Measurements from ENCODE around the gene GET3.

Gene GET3

DNA sequence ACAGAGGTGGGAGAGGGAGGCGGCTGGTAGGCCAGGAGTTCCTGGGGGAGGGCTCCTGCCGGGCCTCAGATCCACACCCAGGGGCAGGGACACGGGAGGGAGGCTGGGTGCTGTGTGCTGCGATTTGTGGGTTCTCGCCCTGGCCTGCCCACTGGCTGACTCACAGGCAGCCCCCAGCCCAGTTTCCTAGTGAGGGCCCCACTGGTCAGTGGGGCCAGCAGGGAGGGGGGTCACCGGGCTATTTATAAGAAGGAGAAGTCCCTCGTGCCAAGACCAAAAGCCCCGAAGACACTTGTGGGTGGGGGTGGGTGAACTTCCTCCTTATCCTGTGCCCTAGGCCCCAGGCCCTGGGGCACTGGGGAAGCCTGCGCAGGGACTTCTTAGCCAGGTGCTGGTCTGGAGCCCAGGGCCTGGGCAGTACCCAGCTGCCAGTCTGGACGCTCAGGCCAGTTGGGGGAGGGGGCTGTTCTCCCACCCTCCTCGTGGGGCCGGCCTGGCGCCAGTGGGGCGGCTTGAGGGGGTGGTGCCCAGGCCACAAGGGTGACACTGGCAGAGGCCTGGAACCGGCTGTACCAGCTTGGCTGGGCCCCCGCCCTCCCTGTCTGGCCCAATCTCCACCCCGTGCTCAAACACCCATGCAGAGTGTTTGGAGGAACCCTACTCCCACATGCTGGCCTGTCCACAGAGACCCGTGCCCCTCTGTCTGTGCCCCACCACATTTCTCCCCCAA lies 49.0 kb downstream of the GET3 start:
- no peak for DNase-seq
- H3K9me3 Mint-ChIP-seq: no peaks in the 10 kb centered on the region
- H3K4me3 Mint-ChIP-seq: no peak overlapping the region
- H3K36me3 Mint-ChIP-seq (ENCODE audit: low read depth): peaks cover 6% of the 10 kb centered on the region
- no peaks in the 10 kb centered on the region for H3K27me3 Mint-ChIP-seq
- H3K27ac Mint-ChIP-seq: peak overlapping the region; percentile 82
- H3K4me1 Mint-ChIP-seq (ENCODE audit: low read depth): peaks cover 40% of the 10 kb centered on the region

DNA sequence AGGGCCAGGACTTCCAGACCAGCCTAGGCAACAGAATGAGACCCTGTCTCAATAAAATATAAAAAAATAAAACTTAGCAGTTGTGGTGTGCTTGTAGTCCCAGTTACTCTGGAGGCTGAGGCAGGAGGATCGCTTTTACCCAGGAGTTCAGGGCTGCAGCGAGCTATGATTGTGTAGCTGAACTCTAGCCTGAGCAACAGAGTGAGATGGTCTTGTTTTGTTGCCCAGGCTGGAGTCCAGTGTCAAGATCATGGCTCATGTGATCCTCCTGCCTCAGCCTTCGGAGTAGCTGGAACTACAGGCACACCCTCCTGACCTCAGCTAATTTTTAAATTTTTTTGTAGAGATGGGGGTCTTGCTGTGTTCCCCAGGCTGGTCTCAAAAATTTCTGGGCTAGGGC lies 49.7 kb downstream of the GET3 start:
- H3K4me1 Mint-ChIP-seq (ENCODE audit: low read depth): peaks cover 34% of the 10 kb centered on the region
- H3K27ac Mint-ChIP-seq: peak overlapping the region; percentile 82
- no peak overlapping the region for H3K4me3 Mint-ChIP-seq
- H3K36me3 Mint-ChIP-seq (ENCODE audit: low read depth): peaks cover 10% of the 10 kb centered on the region
- H3K9me3 Mint-ChIP-seq: no peaks in the 10 kb centered on the region
- H3K27me3 Mint-ChIP-seq: no peaks in the 10 kb centered on the region
- DNase-seq: no peak

DNA sequence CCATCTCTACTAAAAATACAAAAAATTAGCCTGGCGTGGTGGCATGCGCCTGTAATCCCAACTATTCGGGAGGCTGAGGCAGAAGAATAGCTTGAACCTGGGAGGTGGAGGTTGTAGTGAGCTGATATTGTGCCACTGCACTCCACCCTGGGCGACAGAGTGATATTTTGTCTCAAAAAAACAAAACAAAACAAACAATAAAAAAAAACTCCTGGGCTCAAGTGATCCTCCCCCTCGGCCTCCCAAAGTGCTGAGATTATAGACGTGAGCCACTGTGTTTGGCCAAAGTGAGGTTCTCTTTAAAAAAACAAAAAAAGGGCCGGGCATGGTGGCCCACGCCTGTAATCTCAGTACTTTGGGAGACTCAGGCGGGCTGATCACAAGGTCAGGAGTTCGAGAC lies 50.2 kb downstream of the GET3 start:
- no peak for DNase-seq
- Mint-ChIP-seq H3K9me3 (no peaks in the 10 kb centered on the region), H3K4me3 (no peak overlapping the region), H3K36me3 (ENCODE audit: low read depth) (peaks cover 15% of the 10 kb centered on the region), H3K27ac (peak overlapping the region; percentile 42), H3K27me3 (no peaks in the 10 kb centered on the region), H3K4me1 (ENCODE audit: low read depth) (peaks cover 30% of the 10 kb centered on the region)

DNA sequence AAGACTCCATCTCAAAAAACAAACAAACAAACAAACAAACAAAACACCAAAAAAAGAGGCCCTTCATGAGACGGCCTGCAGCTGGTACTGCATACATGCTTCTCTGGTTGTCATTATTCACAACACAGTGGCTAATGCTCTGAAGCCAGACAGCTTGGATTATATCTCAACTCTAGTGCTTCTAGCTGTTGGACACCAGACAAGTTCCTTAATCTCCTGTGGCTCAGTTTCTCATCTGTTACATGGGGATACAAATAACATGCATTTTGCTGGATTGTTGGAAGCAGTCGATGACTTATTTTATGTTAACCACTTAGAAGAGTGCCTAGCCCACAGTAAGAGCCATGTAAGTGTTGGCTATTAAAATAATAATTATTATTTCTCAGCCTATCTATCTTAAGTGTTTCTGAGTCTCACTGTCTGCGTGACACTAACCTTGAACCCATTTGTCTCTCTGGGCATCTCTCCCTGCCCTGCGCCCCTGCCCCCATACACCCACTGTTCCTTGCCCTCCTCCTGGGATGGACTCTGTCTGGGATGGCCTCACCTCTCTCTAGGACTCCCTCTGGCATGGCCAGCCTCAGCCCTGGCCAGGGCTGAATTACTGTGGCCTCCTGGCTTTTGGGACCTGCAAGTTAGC lies 50.9 kb downstream of the GET3 start:
- H3K4me1 Mint-ChIP-seq (ENCODE audit: low read depth): peaks cover 27% of the 10 kb centered on the region
- no peak for DNase-seq
- peak overlapping the region; percentile 83 for H3K4me3 Mint-ChIP-seq
- peaks cover 22% of the 10 kb centered on the region for H3K36me3 Mint-ChIP-seq (ENCODE audit: low read depth)
- H3K27ac Mint-ChIP-seq: peak overlapping the region; percentile 97
- no peaks in the 10 kb centered on the region for H3K27me3 Mint-ChIP-seq
- no peaks in the 10 kb centered on the region for H3K9me3 Mint-ChIP-seq

DNA sequence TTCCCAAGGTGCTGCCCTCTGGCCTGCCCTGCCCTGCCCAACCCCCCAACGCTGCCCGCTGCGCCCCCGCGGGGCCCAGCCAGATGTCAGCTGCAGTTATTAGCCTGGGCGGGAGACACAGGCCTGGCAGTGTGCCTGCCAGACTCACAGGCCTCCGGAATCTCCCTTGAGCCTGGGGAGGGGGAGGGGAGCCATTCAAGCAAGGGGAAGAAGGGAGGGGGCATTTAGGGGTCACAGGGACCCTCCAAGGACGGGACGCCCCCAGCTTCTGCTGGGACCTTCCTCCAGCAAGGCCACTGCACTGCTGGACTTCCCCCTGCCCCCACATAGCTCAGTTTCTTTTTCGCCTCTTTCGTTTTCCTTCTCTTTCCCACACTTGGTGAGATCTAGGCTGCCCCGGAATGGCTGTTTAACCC lies 51.4 kb downstream of the GET3 start:
- peak; percentile 69 for DNase-seq
- H3K27me3 Mint-ChIP-seq: no peaks in the 10 kb centered on the region

DNA sequence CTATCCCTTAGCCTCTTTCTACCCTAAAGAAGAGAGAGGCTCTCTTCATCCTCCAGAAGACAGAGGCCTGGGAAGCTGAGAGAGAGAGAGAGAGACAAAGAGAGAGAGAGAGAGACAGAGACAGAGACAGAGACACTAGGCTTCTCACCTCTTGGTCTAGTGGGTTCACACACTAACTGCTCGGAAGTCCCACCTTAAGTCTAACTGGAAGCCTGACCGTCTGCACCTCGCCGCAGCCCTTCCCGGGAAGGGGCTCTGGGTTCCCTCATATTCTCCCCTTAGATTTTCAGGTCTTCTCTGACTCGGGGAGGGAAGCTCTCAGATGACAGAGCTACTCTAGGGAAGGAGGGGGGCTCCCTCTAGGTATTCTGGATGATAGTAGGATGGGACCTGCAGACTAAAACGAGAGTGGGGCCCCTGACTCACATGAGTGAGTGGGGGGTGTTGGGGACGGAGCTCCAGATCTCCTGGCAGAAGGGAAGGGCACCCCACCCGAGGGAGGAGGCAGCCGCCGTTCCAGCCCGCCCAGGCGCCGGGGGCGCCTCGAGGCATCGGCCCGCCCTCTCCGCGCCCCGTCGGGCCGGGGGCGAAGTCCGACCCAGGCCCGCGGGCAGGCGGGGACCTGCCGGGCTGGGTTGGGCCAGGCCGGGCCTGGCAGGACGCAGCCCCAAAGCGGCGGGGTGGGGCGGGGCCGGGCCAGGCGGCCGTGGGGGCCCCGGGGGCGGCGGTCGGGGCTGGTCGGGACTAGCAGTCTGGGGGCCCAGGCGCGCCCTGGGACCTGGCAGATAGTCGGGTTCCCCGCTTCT lies 52.0 kb downstream of the GET3 start:
- no peak for DNase-seq
- peaks cover 30% of the 10 kb centered on the region for H3K4me1 Mint-ChIP-seq (ENCODE audit: low read depth)
- peaks cover 28% of the 10 kb centered on the region for H3K36me3 Mint-ChIP-seq (ENCODE audit: low read depth)
- peak overlapping the region; percentile 97 for H3K27ac Mint-ChIP-seq
- H3K9me3 Mint-ChIP-seq: no peaks in the 10 kb centered on the region
- no peaks in the 10 kb centered on the region for H3K27me3 Mint-ChIP-seq
- peak overlapping the region; percentile 98 for H3K4me3 Mint-ChIP-seq

More for the DNA sequence above, 51.4 kb downstream of the GET3 start:
- Mint-ChIP-seq H3K36me3 (ENCODE audit: low read depth) (peaks cover 25% of the 10 kb centered on the region), H3K4me1 (ENCODE audit: low read depth) (peaks cover 27% of the 10 kb centered on the region), H3K27ac (peak overlapping the region; percentile 97), H3K9me3 (no peaks in the 10 kb centered on the region), H3K4me3 (peak overlapping the region; percentile 83)

DNA sequence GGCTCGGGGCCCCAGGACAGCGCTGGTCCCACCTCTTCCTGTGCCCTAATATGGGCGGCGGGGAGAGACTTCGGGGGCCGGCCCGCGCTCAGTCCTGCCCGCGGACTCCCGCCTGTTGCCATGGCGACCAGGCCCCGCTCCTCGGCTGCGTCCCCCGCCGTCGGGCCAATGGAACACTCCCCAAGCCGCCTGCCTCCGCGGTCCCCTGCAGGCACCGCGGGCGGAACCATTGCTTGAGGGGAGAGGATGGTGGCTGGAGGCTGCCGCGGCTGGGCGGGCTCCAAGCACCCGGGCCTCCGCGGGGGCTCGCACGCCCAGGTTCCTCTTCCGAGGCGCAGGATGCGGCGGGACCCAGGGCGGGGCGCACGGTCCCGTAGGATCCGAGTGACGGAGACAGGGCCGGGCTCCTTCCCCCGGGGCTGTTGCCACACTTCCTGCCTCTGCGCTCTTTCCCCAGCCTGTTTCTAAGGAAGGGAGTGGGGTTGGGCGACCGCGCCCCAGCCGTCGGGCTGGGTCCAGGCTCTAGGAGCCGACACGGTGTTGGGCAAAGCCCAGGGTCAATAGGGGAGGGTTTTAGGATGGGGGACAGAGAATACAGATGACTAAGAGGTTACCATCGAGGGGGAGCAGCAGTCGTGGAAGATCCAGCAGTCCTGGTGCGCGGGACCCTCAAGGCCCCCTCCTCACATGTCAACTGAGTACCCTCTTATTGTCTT lies 52.8 kb downstream of the GET3 start:
- no peaks in the 10 kb centered on the region for H3K27me3 Mint-ChIP-seq
- no peaks in the 10 kb centered on the region for H3K9me3 Mint-ChIP-seq
- peak; percentile 94 for DNase-seq
- H3K27ac Mint-ChIP-seq: peak overlapping the region; percentile 99
- H3K4me3 Mint-ChIP-seq: peak overlapping the region; percentile 98
- H3K36me3 Mint-ChIP-seq (ENCODE audit: low read depth): peaks cover 31% of the 10 kb centered on the region
- H3K4me1 Mint-ChIP-seq (ENCODE audit: low read depth): peaks cover 38% of the 10 kb centered on the region

DNA sequence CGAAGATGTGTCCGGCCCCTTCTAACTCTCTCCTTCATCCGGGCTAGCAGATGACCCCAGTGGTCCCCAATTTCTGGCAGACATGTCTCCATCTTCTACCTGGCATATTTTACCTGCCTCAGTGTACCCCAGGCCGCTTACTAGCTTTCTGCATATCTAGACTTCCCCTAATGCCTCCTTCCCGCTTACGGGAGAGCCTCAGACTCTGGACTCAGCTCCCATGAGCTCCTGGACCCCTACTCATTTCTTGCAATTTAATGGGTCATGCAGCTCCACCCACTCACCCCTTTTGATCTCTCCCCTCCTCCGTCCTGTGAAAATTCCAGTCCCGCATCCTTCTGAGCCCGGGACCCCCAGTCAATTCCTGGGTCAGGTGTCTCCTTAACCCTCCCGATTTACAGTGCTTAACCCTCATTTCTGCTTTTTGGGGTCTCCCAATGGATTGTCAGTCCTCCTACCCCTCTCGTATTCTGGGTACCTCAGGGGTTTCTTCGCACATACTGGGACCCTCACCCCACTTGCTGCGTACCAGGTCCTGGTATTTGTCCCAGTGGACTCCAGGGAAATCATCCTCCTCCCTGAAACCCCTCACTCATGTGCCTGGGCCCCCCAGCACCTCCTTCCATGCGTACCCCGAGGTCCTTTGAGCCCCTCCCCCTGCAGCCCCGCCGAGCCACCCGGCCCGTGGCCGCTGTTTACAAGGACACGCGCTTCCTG lies 53.5 kb downstream of the GET3 start:
- Mint-ChIP-seq H3K4me1 (ENCODE audit: low read depth) (peaks cover 43% of the 10 kb centered on the region), H3K27ac (peak overlapping the region; percentile 99), H3K36me3 (ENCODE audit: low read depth) (peaks cover 31% of the 10 kb centered on the region), H3K27me3 (no peaks in the 10 kb centered on the region), H3K4me3 (peak overlapping the region; percentile 98), H3K9me3 (no peaks in the 10 kb centered on the region)
- no peak for DNase-seq

DNA sequence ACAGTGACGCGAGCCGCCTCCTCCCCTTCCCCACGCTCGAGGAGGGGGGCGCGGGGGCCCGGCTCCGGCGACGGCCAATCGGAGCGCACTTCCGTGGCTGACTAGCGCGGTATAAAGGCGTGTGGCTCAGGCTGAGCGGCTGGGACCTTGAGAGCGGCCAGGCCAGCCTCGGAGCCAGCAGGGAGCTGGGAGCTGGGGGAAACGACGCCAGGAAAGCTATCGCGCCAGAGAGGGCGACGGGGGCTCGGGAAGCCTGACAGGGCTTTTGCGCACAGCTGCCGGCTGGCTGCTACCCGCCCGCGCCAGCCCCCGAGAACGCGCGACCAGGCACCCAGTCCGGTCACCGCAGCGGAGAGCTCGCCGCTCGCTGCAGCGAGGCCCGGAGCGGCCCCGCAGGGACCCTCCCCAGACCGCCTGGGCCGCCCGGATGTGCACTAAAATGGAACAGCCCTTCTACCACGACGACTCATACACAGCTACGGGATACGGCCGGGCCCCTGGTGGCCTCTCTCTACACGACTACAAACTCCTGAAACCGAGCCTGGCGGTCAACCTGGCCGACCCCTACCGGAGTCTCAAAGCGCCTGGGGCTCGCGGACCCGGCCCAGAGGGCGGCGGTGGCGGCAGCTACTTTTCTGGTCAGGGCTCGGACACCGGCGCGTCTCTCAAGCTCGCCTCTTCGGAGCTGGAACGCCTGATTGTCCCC lies 54.2 kb downstream of the GET3 start, which contains the start of gene JUNB:
JUNB (plus strand) TSS at position 142 of the 706 bp plus-strand sequence; CDS start at position 428, 286 bp downstream.
- Mint-ChIP-seq H3K4me1 (ENCODE audit: low read depth) (peaks cover 51% of the 10 kb centered on the region), H3K36me3 (ENCODE audit: low read depth) (peaks cover 33% of the 10 kb centered on the region), H3K27ac (peak within 1 kb of the TSS; percentile 99), H3K4me3 (peak within 1 kb of the TSS; percentile 98), H3K9me3 (no peaks in the 10 kb centered on the region), H3K27me3 (no peaks in the 10 kb centered on the region)
- peak; percentile 97 for DNase-seq

DNA sequence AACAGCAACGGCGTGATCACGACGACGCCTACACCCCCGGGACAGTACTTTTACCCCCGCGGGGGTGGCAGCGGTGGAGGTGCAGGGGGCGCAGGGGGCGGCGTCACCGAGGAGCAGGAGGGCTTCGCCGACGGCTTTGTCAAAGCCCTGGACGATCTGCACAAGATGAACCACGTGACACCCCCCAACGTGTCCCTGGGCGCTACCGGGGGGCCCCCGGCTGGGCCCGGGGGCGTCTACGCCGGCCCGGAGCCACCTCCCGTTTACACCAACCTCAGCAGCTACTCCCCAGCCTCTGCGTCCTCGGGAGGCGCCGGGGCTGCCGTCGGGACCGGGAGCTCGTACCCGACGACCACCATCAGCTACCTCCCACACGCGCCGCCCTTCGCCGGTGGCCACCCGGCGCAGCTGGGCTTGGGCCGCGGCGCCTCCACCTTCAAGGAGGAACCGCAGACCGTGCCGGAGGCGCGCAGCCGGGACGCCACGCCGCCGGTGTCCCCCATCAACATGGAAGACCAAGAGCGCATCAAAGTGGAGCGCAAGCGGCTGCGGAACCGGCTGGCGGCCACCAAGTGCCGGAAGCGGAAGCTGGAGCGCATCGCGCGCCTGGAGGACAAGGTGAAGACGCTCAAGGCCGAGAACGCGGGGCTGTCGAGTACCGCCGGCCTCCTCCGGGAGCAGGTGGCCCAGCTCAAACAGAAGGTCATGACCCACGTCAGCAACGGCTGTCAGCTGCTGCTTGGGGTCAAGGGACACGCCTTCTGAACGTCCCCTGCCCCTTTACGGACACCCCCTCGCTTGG lies 55.0 kb downstream of the GET3 start:
- peaks cover 51% of the 10 kb centered on the region for H3K4me1 Mint-ChIP-seq (ENCODE audit: low read depth)
- peak overlapping the region; percentile 99 for H3K27ac Mint-ChIP-seq
- no peaks in the 10 kb centered on the region for H3K9me3 Mint-ChIP-seq
- DNase-seq: peak; percentile 85
- H3K4me3 Mint-ChIP-seq: peak overlapping the region; percentile 98
- no peaks in the 10 kb centered on the region for H3K27me3 Mint-ChIP-seq
- peaks cover 40% of the 10 kb centered on the region for H3K36me3 Mint-ChIP-seq (ENCODE audit: low read depth)

DNA sequence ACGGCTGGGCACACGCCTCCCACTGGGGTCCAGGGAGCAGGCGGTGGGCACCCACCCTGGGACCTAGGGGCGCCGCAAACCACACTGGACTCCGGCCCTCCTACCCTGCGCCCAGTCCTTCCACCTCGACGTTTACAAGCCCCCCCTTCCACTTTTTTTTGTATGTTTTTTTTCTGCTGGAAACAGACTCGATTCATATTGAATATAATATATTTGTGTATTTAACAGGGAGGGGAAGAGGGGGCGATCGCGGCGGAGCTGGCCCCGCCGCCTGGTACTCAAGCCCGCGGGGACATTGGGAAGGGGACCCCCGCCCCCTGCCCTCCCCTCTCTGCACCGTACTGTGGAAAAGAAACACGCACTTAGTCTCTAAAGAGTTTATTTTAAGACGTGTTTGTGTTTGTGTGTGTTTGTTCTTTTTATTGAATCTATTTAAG lies 55.6 kb downstream of the GET3 start:
- DNase-seq: no peak
- peaks cover 51% of the 10 kb centered on the region for H3K4me1 Mint-ChIP-seq (ENCODE audit: low read depth)
- H3K27me3 Mint-ChIP-seq: no peaks in the 10 kb centered on the region
- H3K4me3 Mint-ChIP-seq: peak overlapping the region; percentile 98
- peaks cover 46% of the 10 kb centered on the region for H3K36me3 Mint-ChIP-seq (ENCODE audit: low read depth)
- H3K9me3 Mint-ChIP-seq: no peaks in the 10 kb centered on the region
- peak overlapping the region; percentile 99 for H3K27ac Mint-ChIP-seq

DNA sequence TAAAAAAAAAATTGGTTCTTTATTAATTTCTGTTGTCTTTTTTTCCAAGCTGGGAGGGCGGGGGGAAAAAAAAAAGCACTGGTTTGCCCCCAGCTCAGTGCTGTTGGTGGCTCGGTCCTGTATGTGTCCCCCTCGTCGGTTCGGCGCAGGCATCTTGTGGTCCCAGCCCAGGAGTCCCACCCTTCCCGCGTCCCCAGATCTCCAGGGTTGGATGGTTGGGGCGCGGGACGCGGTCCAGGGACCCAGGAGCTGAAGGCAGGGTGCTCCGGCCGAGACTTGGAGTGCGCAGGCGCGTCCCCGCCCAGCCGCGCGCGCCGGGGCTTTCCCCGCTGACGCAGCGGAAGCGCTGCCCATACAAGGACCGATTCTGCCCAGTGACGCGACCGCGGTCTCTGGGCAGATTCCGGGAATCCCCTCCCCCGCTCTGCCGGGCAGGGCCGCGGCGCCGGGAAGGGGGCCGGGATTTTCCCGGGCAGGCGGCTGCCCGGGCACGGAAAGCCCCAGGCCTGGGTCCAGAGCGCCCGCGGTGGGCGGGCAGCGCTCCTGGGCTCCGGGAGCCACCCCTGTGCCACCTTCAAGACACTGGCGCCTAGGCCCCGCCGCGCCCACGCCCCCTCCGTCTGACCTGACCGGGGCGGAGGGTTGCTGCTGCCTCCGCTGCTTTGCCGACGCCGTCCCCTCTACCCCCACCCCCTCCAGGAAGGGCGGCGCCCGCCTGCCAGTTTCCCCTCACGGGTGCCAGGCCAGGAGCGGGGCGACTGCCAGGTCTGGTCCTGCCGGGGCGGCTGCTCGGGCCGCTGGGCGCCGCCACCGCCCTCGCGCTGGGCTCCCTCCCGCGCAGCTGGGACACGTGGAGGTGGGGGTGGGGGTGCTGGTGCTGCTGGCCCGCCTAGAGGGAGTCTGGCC lies 56.2 kb downstream of the GET3 start:
- Mint-ChIP-seq H3K27ac (peak overlapping the region; percentile 99), H3K4me3 (peak overlapping the region; percentile 98), H3K4me1 (ENCODE audit: low read depth) (peaks cover 44% of the 10 kb centered on the region), H3K9me3 (no peaks in the 10 kb centered on the region), H3K36me3 (ENCODE audit: low read depth) (peaks cover 51% of the 10 kb centered on the region), H3K27me3 (no peaks in the 10 kb centered on the region)
- DNase-seq: peak; percentile 97

Measured in activated T-cell treated with anti-CD3 and anti-CD28 coated beads, Interleukin-2, amount 50 U/mL, for 24 hours (primary cell).